SK-N-MC (cell line): ENCODE data around the gene RND1.
"Not testable (repeated sequence)": the region's sequence is repeated elsewhere in the genome, so short reads cannot be mapped to it uniquely, and the experiment has no call there.

Experiments used
- EZH2 ChIP-seq: fragments of 200-600 bp; sonication (generic); IDR thresholded peaks from one replicate; pipeline ENCODE4 v1.6.1; 2017; ENCODE audit warnings: antibody characterized with exemption
- FOXP2 ChIP-seq: optimal IDR thresholded peaks from 2 replicates; pipeline ENCODE3; 2011; ENCODE audit warnings: mild to moderate bottlenecking, moderate library complexity; ENCODE audit not compliant: insufficient read depth; ENCODE audit errors: extremely low read length, control extremely low read depth
- POLR2AphosphoS5 ChIP-seq: IDR thresholded peaks from 2 replicates; pipeline ENCODE4 v1.6.1; 2012; ENCODE audit warnings: mild to moderate bottlenecking, low read depth, low read length, borderline replicate concordance

DNA sequence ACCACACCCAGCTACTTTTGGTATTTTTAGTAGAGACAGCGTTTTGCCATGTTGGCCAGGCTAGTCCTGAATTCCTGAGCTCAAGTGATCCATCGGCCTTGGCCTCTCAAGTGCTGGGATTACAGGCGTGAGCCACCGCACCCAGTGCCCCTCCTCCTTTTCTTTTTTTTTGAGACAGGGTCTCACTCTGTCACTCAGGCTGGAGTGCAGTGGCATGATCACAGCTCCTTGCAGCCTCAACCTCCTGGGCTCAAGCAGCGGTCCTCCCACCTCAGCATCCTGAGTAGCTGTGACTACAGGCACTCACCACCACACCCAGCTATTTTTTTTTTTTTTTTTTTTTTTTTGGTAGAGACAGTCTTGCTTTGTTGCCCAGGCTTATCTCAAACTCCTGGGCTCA is 5.4 kb downstream of the RND1 start:
- not testable (repeated sequence) for TF ChIP-seq EZH2, POLR2AphosphoS5, FOXP2
